Tibial nerve (tissue), 4 donors: ENCODE results near the gene ATP8A2.

ENCODE experiments used
- EP300 ChIP-seq, 2 donors: sonication (generic); formaldehyde crosslinking; IDR thresholded peaks; one replicate each; pipeline ENCODE4 v1.6.1; 2017; ENCODE audit warnings: antibody characterized with exemption in 2 of 2, mild to moderate bottlenecking in 1 of 2
- POLR2A ChIP-seq, 2 donors: fragments of 450-650 bp; IDR thresholded peaks; one replicate each; pipeline ENCODE4 v1.6.1; 2017; ENCODE audit warnings: antibody characterized with exemption in 2 of 2, mild to moderate bottlenecking in 2 of 2, moderate library complexity in 2 of 2
- TF ChIP-seq, protein P1 (sequence below), 5 experiments: fragments of 200-600 bp in 3 of 5; fragments of 450-650 bp in 2 of 5; sonication (generic) in 3 of 5; IDR thresholded peaks; one replicate each; pipeline ENCODE4 v1.5.1; 2016 to 2019; ENCODE audit warnings: antibody characterized with exemption in 5 of 5, mild to moderate bottlenecking in 3 of 5, moderate library complexity in 2 of 5

DNA sequence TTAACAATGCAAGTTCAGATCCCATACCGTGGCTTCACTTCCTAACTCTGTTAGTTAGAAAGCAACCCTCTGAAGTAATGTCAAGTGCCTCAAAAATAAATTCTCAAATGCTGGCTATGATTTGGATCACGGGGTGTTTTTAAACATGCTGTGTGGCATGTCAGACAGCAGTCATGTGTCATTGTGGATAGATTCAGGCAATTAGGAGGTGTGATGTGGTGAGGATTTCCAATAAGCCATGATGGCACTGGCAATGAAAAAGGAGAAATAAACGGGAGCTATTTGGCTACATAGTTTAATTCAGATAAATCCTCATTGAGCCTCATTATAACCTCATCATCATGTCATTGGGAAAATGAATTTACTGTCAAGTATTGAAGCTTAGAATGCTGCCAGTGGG lies 130.3 kb downstream of the ATP8A2 start:
- TF ChIP-seq, protein P1, sequence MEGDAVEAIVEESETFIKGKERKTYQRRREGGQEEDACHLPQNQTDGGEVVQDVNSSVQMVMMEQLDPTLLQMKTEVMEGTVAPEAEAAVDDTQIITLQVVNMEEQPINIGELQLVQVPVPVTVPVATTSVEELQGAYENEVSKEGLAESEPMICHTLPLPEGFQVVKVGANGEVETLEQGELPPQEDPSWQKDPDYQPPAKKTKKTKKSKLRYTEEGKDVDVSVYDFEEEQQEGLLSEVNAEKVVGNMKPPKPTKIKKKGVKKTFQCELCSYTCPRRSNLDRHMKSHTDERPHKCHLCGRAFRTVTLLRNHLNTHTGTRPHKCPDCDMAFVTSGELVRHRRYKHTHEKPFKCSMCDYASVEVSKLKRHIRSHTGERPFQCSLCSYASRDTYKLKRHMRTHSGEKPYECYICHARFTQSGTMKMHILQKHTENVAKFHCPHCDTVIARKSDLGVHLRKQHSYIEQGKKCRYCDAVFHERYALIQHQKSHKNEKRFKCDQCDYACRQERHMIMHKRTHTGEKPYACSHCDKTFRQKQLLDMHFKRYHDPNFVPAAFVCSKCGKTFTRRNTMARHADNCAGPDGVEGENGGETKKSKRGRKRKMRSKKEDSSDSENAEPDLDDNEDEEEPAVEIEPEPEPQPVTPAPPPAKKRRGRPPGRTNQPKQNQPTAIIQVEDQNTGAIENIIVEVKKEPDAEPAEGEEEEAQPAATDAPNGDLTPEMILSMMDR (IDR thresholded peaks at IDR 0.05): no peak
- no peak for TF ChIP-seq POLR2A (IDR thresholded peaks at IDR 0.05)
- TF ChIP-seq EP300 (IDR thresholded peaks at IDR 0.05): no peak
